HEK293 (cell line): ENCODE data around the gene MTX1.

Source experiments
- FEZF1 ChIP-seq: fragments of 450-650 bp; formaldehyde crosslinking; IDR thresholded peaks from 2 replicates; pipeline ENCODE4 v1.5.1; 2016; ENCODE audit warnings: missing biosample characterization, missing genetic modification characterization
- GFI1B ChIP-seq: fragments of 450-650 bp; formaldehyde crosslinking; IDR thresholded peaks from 2 replicates; pipeline ENCODE4 v1.5.1; 2016; ENCODE audit warnings: missing biosample characterization, missing genetic modification characterization
- GLIS2 ChIP-seq: fragments of 450-650 bp; formaldehyde crosslinking; IDR thresholded peaks from 2 replicates; pipeline ENCODE4 v1.5.1; 2016; ENCODE audit warnings: missing biosample characterization, missing genetic modification characterization
- TRIM28 ChIP-seq: IDR thresholded peaks from 2 replicates; pipeline ENCODE4 v1.6.1; 2011; ENCODE audit warnings: low read length, control low read depth, borderline replicate concordance
- ZNF121 ChIP-seq: fragments of 450-650 bp; formaldehyde crosslinking; IDR thresholded peaks from 2 replicates; pipeline ENCODE4 v1.5.1; 2016; ENCODE audit warnings: missing biosample characterization, missing genetic modification characterization
- ZNF24 ChIP-seq: fragments of 450-650 bp; formaldehyde crosslinking; IDR thresholded peaks from 2 replicates; pipeline ENCODE4 v1.5.1; 2016; ENCODE audit warnings: missing biosample characterization, missing genetic modification characterization
- ZNF311 ChIP-seq: fragments of 450-650 bp; formaldehyde crosslinking; IDR thresholded peaks from 2 replicates; pipeline ENCODE4 v1.5.1; 2017; ENCODE audit warnings: missing biosample characterization, missing genetic modification characterization, borderline replicate concordance
- ZNF37A ChIP-seq: fragments of 450-650 bp; IDR thresholded peaks from 2 replicates; pipeline ENCODE4 v1.5.1; 2018; ENCODE audit warnings: missing biosample characterization, missing genetic modification characterization
- ZNF645 ChIP-seq: fragments of 450-650 bp; formaldehyde crosslinking; IDR thresholded peaks from 2 replicates; pipeline ENCODE4; 2016; ENCODE audit warnings: missing biosample characterization, missing genetic modification characterization
- ZNF654 ChIP-seq: fragments of 450-650 bp; formaldehyde crosslinking; IDR thresholded peaks from 2 replicates; pipeline ENCODE4 v1.5.1; 2016; ENCODE audit warnings: low read depth, missing biosample characterization, missing genetic modification characterization
- ZNF677 ChIP-seq: fragments of 450-650 bp; IDR thresholded peaks from 2 replicates; pipeline ENCODE4 v1.5.0; 2018; ENCODE audit warnings: missing biosample characterization, mild to moderate bottlenecking, missing genetic modification characterization, moderate library complexity
- ZNF747 ChIP-seq: fragments of 450-650 bp; formaldehyde crosslinking; IDR thresholded peaks from 2 replicates; pipeline ENCODE4 v1.5.1; 2016; ENCODE audit warnings: missing biosample characterization, missing genetic modification characterization
- ZNF776 ChIP-seq: fragments of 450-650 bp; formaldehyde crosslinking; IDR thresholded peaks from 2 replicates; pipeline ENCODE4 v1.5.0; 2017; ENCODE audit warnings: missing biosample characterization, missing genetic modification characterization, borderline replicate concordance
- ZNF791 ChIP-seq: fragments of 450-650 bp; formaldehyde crosslinking; IDR thresholded peaks from 2 replicates; pipeline ENCODE4 v1.5.1; 2016; ENCODE audit warnings: missing biosample characterization, missing genetic modification characterization
- ZNF792 ChIP-seq: fragments of 450-650 bp; formaldehyde crosslinking; IDR thresholded peaks from 2 replicates; pipeline ENCODE4 v1.5.1; 2016; ENCODE audit warnings: missing biosample characterization, missing genetic modification characterization
- ZNF830 ChIP-seq: fragments of 450-650 bp; IDR thresholded peaks from 2 replicates; pipeline ENCODE4 v1.5.0; 2018; ENCODE audit warnings: missing biosample characterization, missing genetic modification characterization, low read depth, mild to moderate bottlenecking, moderate library complexity
- ZSCAN4 ChIP-seq: fragments of 450-650 bp; formaldehyde crosslinking; IDR thresholded peaks from 2 replicates; pipeline ENCODE4 v1.5.1; 2017; ENCODE audit warnings: missing biosample characterization, missing genetic modification characterization
- TF ChIP-seq, protein P1 (sequence below): fragments of 450-650 bp; formaldehyde crosslinking; IDR thresholded peaks from 2 replicates; pipeline ENCODE4 v1.5.0; 2017; ENCODE audit warnings: missing biosample characterization, missing genetic modification characterization, borderline replicate concordance
- TF ChIP-seq, protein P2 (sequence below): fragments of 450-650 bp; formaldehyde crosslinking; IDR thresholded peaks from 2 replicates; pipeline ENCODE4 v1.5.1; 2016; ENCODE audit warnings: missing biosample characterization, missing genetic modification characterization
- TF ChIP-seq, protein P3 (sequence below): fragments of 450-650 bp; formaldehyde crosslinking; IDR thresholded peaks from 2 replicates; pipeline ENCODE4 v1.5.1; 2017; ENCODE audit warnings: missing biosample characterization, missing genetic modification characterization
- TF ChIP-seq, protein P4 (sequence below): fragments of 450-650 bp; formaldehyde crosslinking; IDR thresholded peaks from 2 replicates; pipeline ENCODE4 v1.5.1; 2016; ENCODE audit warnings: missing biosample characterization, missing genetic modification characterization

The MTX1 gene

GRCh38 chr1:155172732-155173477 is 35.6 kb upstream of the MTX1 start, which contains the start of gene KRTCAP2 (continued):
- TF ChIP-seq GFI1B (no peak), ZNF776 (no peak), ZNF791 (tag by site-specific recombination) (no peak), GLIS2 (peak; percentile 100), ZNF654 (tag by site-specific recombination) (no peak), ZNF121 (tag by site-specific recombination) (no peak), ZNF311 (tag by site-specific recombination) (no peak), TRIM28 (peak; percentile 94), ZNF792 (tag by site-specific recombination) (no peak), ZNF830 (tag by site-specific recombination) (no peak), ZSCAN4 (0 out of 2 replicates have a peak, but pooled peaks have one; percentile 10), ZNF24 (peak; percentile 86; the same call in 1 of the 2 replicates), ZNF645 (tag by site-specific recombination) (no peak), ZNF677 (tag by site-specific recombination) (no peak), FEZF1 (tag by site-specific recombination) (no peak), ZNF747 (tag by site-specific recombination) (no peak), ZNF37A (no peak)
- TF ChIP-seq, protein P1, sequence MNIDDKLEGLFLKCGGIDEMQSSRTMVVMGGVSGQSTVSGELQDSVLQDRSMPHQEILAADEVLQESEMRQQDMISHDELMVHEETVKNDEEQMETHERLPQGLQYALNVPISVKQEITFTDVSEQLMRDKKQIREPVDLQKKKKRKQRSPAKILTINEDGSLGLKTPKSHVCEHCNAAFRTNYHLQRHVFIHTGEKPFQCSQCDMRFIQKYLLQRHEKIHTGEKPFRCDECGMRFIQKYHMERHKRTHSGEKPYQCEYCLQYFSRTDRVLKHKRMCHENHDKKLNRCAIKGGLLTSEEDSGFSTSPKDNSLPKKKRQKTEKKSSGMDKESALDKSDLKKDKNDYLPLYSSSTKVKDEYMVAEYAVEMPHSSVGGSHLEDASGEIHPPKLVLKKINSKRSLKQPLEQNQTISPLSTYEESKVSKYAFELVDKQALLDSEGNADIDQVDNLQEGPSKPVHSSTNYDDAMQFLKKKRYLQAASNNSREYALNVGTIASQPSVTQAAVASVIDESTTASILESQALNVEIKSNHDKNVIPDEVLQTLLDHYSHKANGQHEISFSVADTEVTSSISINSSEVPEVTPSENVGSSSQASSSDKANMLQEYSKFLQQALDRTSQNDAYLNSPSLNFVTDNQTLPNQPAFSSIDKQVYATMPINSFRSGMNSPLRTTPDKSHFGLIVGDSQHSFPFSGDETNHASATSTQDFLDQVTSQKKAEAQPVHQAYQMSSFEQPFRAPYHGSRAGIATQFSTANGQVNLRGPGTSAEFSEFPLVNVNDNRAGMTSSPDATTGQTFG (tag by site-specific recombination): no peak
- TF ChIP-seq, protein P2, sequence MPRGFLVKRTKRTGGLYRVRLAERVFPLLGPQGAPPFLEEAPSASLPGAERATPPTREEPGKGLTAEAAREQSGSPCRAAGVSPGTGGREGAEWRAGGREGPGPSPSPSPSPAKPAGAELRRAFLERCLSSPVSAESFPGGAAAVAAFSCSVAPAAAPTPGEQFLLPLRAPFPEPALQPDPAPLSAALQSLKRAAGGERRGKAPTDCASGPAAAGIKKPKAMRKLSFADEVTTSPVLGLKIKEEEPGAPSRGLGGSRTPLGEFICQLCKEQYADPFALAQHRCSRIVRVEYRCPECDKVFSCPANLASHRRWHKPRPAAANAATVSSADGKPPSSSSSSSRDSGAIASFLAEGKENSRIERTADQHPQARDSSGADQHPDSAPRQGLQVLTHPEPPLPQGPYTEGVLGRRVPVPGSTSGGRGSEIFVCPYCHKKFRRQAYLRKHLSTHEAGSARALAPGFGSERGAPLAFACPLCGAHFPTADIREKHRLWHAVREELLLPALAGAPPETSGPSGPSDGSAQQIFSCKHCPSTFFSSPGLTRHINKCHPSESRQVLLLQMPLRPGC: no peak
- TF ChIP-seq, protein P3, sequence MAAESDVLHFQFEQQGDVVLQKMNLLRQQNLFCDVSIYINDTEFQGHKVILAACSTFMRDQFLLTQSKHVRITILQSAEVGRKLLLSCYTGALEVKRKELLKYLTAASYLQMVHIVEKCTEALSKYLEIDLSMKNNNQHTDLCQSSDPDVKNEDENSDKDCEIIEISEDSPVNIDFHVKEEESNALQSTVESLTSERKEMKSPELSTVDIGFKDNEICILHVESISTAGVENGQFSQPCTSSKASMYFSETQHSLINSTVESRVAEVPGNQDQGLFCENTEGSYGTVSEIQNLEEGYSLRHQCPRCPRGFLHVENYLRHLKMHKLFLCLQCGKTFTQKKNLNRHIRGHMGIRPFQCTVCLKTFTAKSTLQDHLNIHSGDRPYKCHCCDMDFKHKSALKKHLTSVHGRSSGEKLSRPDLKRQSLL (tag by site-specific recombination): 0 out of 2 replicates have a peak, but pooled peaks have one; percentile 8
- TF ChIP-seq, protein P4, sequence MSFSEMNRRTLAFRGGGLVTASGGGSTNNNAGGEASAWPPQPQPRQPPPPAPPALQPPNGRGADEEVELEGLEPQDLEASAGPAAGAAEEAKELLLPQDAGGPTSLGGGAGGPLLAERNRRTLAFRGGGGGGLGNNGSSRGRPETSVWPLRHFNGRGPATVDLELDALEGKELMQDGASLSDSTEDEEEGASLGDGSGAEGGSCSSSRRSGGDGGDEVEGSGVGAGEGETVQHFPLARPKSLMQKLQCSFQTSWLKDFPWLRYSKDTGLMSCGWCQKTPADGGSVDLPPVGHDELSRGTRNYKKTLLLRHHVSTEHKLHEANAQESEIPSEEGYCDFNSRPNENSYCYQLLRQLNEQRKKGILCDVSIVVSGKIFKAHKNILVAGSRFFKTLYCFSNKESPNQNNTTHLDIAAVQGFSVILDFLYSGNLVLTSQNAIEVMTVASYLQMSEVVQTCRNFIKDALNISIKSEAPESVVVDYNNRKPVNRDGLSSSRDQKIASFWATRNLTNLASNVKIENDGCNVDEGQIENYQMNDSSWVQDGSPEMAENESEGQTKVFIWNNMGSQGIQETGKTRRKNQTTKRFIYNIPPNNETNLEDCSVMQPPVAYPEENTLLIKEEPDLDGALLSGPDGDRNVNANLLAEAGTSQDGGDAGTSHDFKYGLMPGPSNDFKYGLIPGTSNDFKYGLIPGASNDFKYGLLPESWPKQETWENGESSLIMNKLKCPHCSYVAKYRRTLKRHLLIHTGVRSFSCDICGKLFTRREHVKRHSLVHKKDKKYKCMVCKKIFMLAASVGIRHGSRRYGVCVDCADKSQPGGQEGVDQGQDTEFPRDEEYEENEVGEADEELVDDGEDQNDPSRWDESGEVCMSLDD: peak; percentile 80
- TF ChIP-seq, all 188 proteins: peak for 53
